DMS53 treated with DMSO at 0.1 percent for 48 hours (cell line): ENCODE measurements around the gene MICAL3.
"Not testable (repeated sequence)": the region's sequence is repeated elsewhere in the genome, so short reads cannot be mapped to it uniquely, and the experiment has no call there.

ENCODE experiments used
- DNase-seq: peaks from one replicate; lab custom pipeline; 2025; ENCODE audit not compliant: unreplicated experiment; lab: John Stamatoyannopoulos, UW

MICAL3 gene

GRCh38 chr22:18034076-18034475, 9.7 kb upstream of the MICAL3 start:
- no peak for DNase-seq

GRCh38 chr22:18033204-18033998, 9.0 kb upstream of the MICAL3 start:
- no peak for DNase-seq

DNA sequence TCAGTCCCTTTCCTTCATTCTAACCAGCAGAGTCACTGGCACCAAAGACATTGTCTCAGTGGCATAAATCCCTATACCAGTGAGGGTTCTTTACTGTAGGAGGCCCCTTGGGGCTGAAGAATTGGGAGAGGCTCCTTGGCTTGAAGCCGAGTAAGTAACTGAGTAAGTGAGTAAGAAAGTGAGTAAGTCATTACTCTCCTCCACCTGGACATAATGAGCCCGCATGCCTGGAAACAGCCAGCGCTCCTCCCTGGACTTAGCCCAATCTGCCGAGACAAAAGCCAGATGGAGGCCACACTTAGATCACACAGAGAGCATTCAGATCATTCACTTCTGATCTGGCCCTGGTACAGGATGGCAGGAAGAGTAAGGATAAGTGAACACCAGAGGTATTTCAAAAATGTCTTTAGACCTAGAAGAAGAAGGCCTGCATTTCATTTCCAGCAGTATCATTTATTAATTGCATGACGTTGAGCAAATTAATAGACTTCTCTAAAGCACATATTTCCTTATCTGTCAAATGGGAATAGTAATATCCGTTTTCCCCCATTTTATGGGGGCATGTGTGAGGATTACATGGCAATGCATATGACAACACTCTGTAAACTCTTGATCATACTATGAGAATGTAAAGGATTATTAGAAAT, 8.2 kb upstream of the MICAL3 start:
- no peak for DNase-seq

GRCh38 chr22:18031695-18032454, 7.5 kb upstream of the MICAL3 start:
- DNase-seq = no peak

- no peak for DNase-seq
Measured at GRCh38 chr22:18029686-18030267, 5.4 kb upstream of the MICAL3 start.

GRCh38 chr22:18028817-18029527, 4.6 kb upstream of the MICAL3 start:
- no peak for DNase-seq

DNA sequence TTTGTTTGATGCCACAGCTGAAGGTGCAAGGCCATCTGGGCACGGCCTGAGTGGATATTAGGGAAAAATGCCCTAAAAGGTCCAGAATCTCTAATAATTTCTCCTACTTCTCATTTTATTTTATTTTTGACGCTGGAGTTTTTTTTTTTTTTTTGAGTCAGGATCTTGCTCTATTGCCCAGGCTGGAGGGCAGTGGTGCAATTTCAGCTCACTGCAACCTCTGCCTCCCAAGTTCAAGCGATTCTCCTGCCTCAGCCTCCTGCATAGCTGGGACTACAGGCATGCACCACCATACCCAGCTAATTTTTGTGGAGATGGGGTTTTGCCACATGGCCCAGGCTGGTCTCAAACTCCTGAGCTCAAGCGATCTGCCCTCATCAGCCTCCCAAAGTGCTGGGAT, 1.5 kb upstream of the MICAL3 start:
- DNase-seq = not testable (repeated sequence)

GRCh38 chr22:18024956-18025720, 777 bp upstream of the MICAL3 start:
- DNase-seq = no peak

GRCh38 chr22:18023509-18024275, 669 bp downstream of the MICAL3 start:
- peak; percentile 30 for DNase-seq

GRCh38 chr22:18022876-18023275, 1.5 kb downstream of the MICAL3 start:
- DNase-seq = no peak

DNA sequence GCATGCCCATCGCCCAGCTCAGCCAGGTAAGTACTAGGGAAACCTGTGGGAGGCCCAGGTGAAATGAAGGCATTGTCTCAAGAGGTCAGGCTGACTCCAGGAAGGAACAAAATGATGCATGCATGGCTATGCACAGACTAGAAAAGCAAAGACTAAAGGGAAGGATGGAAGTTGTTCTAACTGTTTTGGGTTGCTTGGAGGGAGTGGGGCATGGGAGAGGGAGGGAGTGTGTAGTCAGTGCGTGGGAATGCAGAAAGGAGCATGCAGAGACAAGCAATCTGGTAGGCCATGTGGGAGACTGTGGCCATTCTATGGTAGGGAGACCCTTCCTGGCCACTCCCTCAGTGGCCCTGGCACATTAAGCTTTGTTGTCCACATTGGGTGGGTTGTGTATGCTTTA, 2.9 kb downstream of the MICAL3 start:
- no peak for DNase-seq

- DNase-seq = not testable (repeated sequence)
Measured at GRCh38 chr22:18020743-18021142, 3.6 kb downstream of the MICAL3 start.

GRCh38 chr22:18013947-18014346, 10.4 kb downstream of the MICAL3 start:
- DNase-seq = no peak

DNA sequence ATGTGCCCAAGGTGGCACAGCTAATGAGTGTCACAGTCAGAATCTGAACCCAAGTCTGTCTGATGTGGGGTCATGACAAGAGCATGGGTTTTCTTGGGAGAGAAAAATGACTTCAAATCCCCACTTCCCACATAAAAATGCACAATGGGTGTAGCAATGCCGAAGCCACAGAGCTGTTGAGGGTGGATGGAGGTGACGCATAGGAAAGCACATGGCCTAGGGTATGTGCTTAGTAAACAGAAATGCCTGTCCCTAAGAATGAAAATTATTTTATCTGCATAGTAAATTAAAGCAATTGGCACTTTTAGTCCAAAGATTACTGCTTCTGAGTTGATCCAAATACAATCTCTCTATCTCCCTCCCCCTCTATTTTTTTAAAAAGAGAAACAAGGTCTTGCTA, 10.9 kb downstream of the MICAL3 start:
- no peak for DNase-seq

DNA sequence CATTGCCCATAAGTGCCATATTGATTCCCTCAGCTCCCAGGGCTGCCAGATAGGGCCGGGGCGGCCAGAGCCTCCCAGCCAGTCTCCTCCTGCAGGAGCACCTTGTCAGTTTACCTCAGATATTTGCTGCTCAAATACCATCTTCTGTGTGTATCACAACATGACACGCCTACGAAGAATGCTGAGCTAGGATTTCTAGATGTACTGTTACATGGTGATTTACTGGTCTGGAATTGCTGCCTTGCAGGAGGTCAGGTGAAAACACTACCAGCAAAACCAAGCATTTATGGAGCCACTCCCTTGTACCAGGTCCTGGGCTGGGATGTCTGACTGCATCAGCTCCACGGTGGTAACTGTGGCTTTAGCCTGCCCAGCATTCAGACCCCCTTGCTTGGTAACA, 11.8 kb downstream of the MICAL3 start:
- no peak for DNase-seq

GRCh38 chr22:18010266-18010665, 14.1 kb downstream of the MICAL3 start:
- DNase-seq = no peak

DNA sequence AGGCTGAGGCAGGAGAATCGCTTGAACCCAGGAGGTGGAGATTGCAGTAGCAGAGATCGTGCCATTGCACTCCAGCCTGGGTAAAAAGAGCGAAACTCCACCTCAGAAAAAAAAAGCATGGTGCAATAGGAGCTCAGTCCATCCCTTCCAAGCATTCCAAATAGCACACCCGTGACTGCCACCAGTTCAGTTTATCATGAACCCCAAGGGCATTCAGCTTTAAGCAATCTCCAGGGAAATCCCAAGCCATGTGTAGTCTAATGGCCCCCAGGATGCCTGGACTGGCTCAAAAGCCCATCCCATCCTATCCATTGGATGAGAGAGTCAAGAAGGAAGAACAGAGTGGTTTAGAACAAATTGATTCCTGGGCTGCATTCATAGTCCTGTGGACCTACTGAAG, 16.2 kb downstream of the MICAL3 start:
- no peak for DNase-seq

DNA sequence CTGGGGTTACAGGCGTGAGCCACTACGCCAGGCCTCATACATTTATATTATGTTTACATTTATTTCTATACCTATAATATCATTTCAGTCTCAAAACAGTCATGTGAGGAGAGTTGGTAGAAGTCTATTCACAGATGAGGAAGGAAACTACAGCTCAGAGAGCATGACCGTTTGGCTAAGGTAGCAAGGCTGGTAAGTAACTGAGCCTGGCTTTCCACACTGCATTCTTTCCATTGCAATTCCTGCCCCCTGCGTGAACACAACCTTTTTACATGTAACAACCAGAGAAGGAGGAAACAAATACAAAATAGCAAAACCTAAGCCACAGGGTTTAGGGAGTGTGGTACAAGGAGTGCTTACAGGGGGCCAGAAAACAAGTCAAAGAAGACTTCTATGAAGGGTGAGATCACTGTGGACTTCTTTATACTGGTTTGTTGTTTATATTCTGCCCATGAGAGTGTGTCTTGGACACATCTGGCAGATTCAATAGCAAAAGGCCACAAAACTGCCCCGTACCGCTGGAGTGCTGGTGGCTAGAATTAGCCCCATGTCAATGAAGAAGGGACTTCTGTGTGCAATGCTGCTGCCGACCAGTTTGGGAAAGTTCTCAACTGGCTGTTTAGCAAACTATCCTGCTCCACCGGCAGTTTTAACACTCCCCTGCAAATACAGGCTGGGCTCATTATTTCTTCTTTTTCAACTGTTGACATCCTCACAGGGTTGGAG, 19.0 kb downstream of the MICAL3 start:
- no peak for DNase-seq

- not testable (repeated sequence) for DNase-seq
Measured at GRCh38 chr22:18001894-18002315, 22.5 kb downstream of the MICAL3 start.
